Memory B cell (primary cell): ENCODE measurements around the gene KATNAL2.
"Not testable (repeated sequence)": the region's sequence is repeated elsewhere in the genome, so short reads cannot be mapped to it uniquely, and the experiment has no call there.

Source experiments
- ATAC-seq: fragments of 150-1000 bp; cut with Tn5 transposase; 2 replicates; pipeline ENCODE4 v1.10.0; 2021; ENCODE audit warnings: low read depth, mild to moderate bottlenecking, moderate library complexity
- DNase-seq, 2 donors: peaks; one replicate each; pipeline ENCODE4 v3.0.0; 2022; ENCODE audit warnings: low spot score in 2 of 2
- H3K27ac Mint-ChIP-seq: one replicate; pipeline ENCODE4 v1.8.0; 2022; ENCODE audit warnings: mild to moderate bottlenecking, moderate library complexity, mixed read lengths
- H3K27me3 Mint-ChIP-seq: one replicate; pipeline ENCODE4 v1.8.0; 2022; ENCODE audit warnings: mixed read lengths
- H3K36me3 Mint-ChIP-seq: one replicate; pipeline ENCODE4 v1.8.0; 2022; ENCODE audit warnings: mild to moderate bottlenecking, mixed read lengths
- H3K4me1 Mint-ChIP-seq: one replicate; pipeline ENCODE4 v1.8.0; 2022; ENCODE audit warnings: mixed read lengths
- H3K4me3 Mint-ChIP-seq: one replicate; pipeline ENCODE4 v1.8.0; 2022; ENCODE audit warnings: mild to moderate bottlenecking, moderate library complexity, mixed read lengths
- H3K9me3 Mint-ChIP-seq: one replicate; pipeline ENCODE4 v1.8.0; 2022; ENCODE audit warnings: mixed read lengths

The KATNAL2 gene

DNA sequence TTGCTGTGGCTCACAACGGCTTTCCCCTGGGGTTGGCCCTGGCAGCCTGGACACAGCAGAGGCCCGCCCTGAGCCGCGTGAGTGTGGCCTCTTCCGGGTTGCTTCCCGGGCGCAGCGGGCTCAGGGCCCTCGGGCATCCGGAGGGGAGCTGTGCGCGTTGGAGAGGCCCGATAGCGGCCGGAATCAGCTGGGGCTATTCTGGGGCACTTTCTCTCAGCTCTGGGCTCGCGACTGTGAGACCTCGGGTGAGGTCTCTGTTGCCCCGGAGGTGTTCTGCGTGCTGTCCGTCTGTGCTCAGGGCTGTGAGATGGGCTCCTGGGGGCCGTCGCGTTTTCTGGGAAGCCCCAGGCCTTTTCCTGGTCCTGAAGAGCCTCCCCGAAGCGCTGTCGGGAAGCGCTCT lies 117.2 kb downstream of the KATNAL2 start:
- DNase-seq, H3K27ac Mint-ChIP-seq, H3K4me3 Mint-ChIP-seq, H3K9me3 Mint-ChIP-seq, H3K27me3 Mint-ChIP-seq, ATAC-seq, H3K4me1 Mint-ChIP-seq, H3K36me3 Mint-ChIP-seq: not testable (repeated sequence)

DNA sequence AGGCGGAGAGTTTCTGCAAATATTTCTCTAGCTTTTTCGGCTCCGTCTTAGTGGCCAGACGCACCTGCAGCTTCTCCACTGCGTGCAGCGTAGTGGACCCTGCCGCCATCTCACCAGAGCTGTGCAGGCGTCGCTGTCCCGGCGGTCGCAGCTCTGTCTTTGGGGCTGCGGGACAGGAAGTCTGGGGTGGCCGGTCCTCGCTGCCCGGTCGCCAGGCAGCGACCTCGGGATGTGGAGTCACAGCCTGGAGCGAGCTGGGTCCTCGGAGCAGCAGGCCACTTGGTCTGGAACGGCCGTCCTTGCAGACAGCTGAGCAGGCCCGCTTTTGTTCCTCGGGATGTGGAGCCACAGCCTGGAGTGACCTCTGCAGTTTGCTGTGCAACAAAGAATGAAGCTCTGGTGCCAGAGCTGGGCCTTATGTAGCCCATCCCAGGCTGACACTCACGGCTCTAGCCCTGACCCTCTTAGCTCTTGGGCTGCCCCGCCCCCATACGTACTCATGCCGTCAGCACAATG lies 117.8 kb downstream of the KATNAL2 start, which contains the start of gene ELOA2:
Gene ELOA2, minus strand, starts transcription at position 466 of the 516 bp plus-strand sequence. Its CDS starts 357 bp downstream, at position 109.
- Mint-ChIP-seq H3K4me1 (no peaks in the 10 kb centered on the region), H3K36me3 (no peaks in the 10 kb centered on the region), H3K27me3 (peaks cover 1% of the 10 kb centered on the region), H3K27ac (no peak within 1 kb of the TSS), H3K4me3 (no peak within 1 kb of the TSS), H3K9me3 (no peaks in the 10 kb centered on the region)
- DNase-seq (no peak), ATAC-seq (no peak)

DNA sequence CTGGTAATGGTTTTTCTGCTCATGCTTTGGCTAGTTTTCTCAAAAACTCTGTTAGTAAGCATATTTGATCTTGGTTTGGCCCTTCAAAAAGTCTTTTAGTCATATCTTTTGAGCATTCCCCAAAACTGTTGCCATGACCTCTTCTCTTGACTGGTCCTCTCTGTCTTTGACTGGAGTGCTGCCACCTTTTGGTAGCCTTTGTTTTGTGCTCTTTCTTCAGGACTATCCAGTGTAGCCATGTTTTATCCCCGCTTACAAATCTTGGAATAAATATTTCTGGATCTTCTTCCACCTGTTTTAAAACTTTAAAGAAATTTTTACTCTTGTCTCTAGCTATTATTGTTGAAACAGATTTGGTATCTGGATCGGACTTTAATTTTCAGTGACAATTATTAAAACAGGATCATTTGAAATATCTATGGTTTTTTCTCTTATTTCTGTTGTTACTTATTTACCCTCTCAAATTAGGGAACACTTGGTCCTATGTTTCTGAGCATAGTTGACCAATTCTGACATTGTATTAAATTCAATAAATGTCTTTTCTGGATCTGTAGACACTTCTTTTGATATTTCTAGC lies 119.0 kb downstream of the KATNAL2 start:
- H3K27ac Mint-ChIP-seq: no peak overlapping the region
- DNase-seq: no peak
- no peaks in the 10 kb centered on the region for H3K4me1 Mint-ChIP-seq
- no peak for ATAC-seq
- H3K4me3 Mint-ChIP-seq: no peak overlapping the region
- H3K9me3 Mint-ChIP-seq: no peaks in the 10 kb centered on the region
- H3K36me3 Mint-ChIP-seq: no peaks in the 10 kb centered on the region
- H3K27me3 Mint-ChIP-seq: peaks cover 1% of the 10 kb centered on the region

DNA sequence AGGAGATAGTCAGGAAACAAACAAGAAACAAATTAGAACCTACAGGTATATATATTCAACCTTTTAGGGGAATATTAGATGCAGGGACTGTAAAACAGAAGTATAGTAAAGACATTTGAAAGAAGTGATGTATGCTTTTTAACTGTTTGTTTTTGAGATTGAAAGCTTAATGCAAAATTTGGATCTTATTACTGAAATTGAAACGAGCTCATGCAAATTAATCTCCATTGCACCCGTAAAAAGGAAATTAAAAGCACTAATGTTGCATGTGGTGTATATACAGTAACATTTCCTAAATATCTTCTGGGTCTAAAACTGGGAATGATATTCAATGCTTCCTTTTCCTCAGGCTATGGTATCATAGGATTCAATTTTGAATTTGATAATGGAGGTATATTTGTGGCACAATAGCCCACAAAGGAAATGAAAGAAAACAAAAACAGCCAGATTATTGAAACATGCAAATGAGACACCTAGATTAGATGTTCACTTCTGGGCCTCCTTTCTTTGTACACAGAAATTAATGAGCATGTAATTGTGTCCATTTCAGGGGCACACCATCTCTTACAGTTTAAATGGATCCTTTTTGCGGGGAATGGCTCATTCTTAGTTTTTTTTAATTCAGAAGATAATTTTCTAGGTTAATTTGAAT lies 119.7 kb downstream of the KATNAL2 start:
- ATAC-seq (no peak), DNase-seq (no peak)
- Mint-ChIP-seq H3K4me1 (no peaks in the 10 kb centered on the region), H3K27ac (no peak overlapping the region), H3K4me3 (no peak overlapping the region), H3K27me3 (peaks cover 1% of the 10 kb centered on the region), H3K36me3 (no peaks in the 10 kb centered on the region), H3K9me3 (no peaks in the 10 kb centered on the region)

DNA sequence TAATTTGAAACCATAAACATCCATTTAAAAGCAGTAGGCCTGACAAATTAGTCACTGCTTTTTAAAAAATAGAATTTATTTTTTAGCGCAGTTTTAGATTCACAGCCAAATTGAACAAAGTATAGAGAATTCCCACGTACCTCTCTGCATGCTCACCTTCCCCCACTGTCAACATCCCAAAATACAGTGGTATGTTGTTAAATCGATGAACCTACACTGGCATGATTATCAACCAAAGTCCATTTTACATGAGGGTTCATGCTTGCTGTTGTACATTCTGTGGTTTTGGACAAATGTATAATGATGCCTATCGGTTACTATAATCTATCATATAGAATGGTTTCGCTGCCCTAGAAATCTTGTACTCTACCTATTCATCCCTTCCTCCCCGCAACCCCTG lies 123.6 kb downstream of the KATNAL2 start:
- Mint-ChIP-seq H3K27ac (no peak overlapping the region), H3K36me3 (no peaks in the 10 kb centered on the region), H3K4me1 (no peaks in the 10 kb centered on the region), H3K9me3 (no peaks in the 10 kb centered on the region), H3K4me3 (no peak overlapping the region), H3K27me3 (no peaks in the 10 kb centered on the region)
- ATAC-seq (no peak), DNase-seq (no peak)

DNA sequence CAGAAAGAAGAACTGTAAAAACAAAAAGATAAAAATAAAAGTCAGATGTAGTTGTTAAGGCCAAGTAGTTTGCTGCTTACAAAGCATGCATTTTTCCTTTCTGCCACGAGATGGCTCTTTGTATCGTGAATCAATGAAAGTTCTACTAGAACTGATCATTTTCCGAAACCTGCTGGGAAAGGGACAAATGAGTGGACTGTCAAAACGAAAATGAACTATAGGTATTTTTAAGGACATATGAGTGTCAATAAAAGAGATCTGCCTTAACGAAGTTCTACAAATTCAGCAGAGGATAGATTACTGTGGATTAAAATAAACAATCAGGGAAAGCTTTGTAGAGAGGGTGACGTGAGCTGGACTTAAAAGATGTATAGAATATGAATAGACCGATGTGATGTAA lies 133.1 kb downstream of the KATNAL2 start:
- H3K27me3 Mint-ChIP-seq: peaks cover 7% of the 10 kb centered on the region
- H3K36me3 Mint-ChIP-seq: no peaks in the 10 kb centered on the region
- DNase-seq: no peak

DNA sequence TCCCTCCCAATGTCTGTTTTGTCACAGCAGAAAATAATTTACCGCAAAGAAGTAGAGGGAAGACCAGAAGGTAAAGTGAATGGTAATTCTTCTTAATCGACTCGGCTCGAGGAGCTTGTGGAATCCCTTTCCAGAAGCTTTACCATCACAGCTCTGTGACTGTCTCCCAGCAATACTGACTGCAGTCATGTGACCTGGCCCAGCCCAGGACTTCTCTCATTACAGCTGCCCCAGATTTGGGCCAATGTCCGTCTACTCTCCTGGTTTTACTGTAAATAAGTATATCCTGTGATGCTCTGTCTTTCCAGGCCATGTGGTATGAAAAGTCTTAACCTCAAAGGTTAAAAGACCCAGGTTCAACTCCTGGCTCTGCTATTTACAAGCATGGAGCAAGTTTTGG lies 137.0 kb downstream of the KATNAL2 start:
- Mint-ChIP-seq H3K27ac (no peak overlapping the region), H3K4me3 (no peak overlapping the region), H3K36me3 (no peaks in the 10 kb centered on the region), H3K27me3 (peaks cover 3% of the 10 kb centered on the region), H3K4me1 (peaks cover 4% of the 10 kb centered on the region), H3K9me3 (no peaks in the 10 kb centered on the region)
- no peak for DNase-seq
- no peak for ATAC-seq

More for the DNA sequence above, 133.1 kb downstream of the KATNAL2 start:
- H3K9me3 Mint-ChIP-seq: no peaks in the 10 kb centered on the region
- H3K4me1 Mint-ChIP-seq: peaks cover 4% of the 10 kb centered on the region
- ATAC-seq: no peak
- H3K4me3 Mint-ChIP-seq: no peak overlapping the region
- H3K27ac Mint-ChIP-seq: no peak overlapping the region

DNA sequence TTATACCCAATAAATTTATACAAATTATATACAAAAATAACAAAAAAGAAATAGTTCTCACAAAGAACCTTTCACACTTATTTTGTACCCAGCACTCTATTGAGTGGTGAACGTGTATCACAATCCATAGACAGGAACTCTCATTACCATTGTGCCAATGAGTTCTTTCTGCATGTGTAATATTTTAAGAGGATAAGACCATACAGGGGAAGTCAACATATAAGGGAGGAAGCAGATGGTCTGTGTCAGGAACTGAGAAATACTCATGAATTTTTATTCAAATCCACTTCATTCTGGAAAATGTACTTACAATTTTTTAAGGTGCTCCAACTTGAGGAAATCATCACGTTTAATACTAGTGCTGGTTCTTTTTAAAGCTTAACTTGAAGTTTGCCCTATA lies 145.1 kb downstream of the KATNAL2 start:
- DNase-seq (no peak), ATAC-seq (no peak)
- Mint-ChIP-seq H3K36me3 (no peaks in the 10 kb centered on the region), H3K27me3 (no peaks in the 10 kb centered on the region), H3K4me3 (no peak overlapping the region), H3K4me1 (no peaks in the 10 kb centered on the region), H3K9me3 (no peaks in the 10 kb centered on the region), H3K27ac (no peak overlapping the region)

DNA sequence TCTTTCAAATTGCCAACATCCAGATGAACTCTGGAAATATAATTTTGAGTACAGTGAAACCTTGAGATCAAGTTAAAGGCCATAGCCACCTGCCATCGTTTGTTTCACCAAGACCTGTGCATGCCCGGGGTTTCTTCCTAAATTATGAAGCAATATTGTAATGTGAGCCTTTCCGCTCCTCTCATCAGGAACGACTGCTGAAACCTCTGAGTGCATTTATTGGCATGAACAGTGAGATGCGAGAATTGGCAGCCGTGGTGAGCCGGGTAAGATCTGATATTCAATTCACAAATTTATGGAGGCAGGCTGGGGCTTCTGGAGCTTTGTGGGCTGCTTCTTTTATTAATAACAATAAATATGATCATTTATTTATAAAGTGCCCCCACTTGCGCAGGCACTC lies 145.7 kb downstream of the KATNAL2 start:
- no peak overlapping the region for H3K27ac Mint-ChIP-seq
- no peaks in the 10 kb centered on the region for H3K36me3 Mint-ChIP-seq
- no peaks in the 10 kb centered on the region for H3K4me1 Mint-ChIP-seq
- H3K9me3 Mint-ChIP-seq: no peaks in the 10 kb centered on the region
- ATAC-seq: no peak
- DNase-seq: no peak
- no peaks in the 10 kb centered on the region for H3K27me3 Mint-ChIP-seq
- no peak overlapping the region for H3K4me3 Mint-ChIP-seq

- Mint-ChIP-seq H3K36me3 (no peaks in the 10 kb centered on the region), H3K4me3 (no peak overlapping the region), H3K4me1 (no peaks in the 10 kb centered on the region), H3K27ac (no peak overlapping the region), H3K27me3 (no peaks in the 10 kb centered on the region), H3K9me3 (no peaks in the 10 kb centered on the region)
- DNase-seq: no peak
- ATAC-seq: no peak
These were observed 150.2 kb downstream of the KATNAL2 start for GRCh38 chr18:47067648-47068047.

GRCh38 chr18:47075098-47075883 lies 157.9 kb downstream of the KATNAL2 start:
- Mint-ChIP-seq H3K4me1 (no peaks in the 10 kb centered on the region), H3K36me3 (no peaks in the 10 kb centered on the region), H3K9me3 (no peaks in the 10 kb centered on the region), H3K27me3 (no peaks in the 10 kb centered on the region), H3K4me3 (no peak overlapping the region), H3K27ac (no peak overlapping the region)
- DNase-seq (no peak), ATAC-seq (no peak)

DNA sequence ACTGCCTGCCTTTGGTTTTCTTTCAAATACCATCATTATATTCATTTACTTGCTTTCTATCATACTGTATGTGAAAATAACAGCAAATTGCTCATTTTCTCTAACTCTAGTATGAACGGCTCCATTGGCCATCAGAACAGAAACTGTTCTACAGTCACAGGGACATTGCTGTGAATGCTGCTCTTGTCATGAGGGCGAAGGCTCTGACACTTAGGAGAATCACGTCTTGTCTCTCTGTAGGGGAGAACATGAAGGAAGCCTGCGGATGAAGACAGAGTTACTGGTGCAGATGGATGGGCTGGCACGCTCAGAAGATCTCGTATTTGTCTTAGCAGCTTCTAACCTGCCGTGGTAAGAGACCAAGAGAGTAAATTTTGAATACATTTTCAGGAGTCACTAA lies 159.7 kb downstream of the KATNAL2 start:
- Mint-ChIP-seq H3K4me1 (no peaks in the 10 kb centered on the region), H3K4me3 (no peak overlapping the region), H3K27ac (no peak overlapping the region), H3K27me3 (no peaks in the 10 kb centered on the region), H3K9me3 (no peaks in the 10 kb centered on the region), H3K36me3 (peaks cover 2% of the 10 kb centered on the region)
- DNase-seq: no peak
- no peak for ATAC-seq

DNA sequence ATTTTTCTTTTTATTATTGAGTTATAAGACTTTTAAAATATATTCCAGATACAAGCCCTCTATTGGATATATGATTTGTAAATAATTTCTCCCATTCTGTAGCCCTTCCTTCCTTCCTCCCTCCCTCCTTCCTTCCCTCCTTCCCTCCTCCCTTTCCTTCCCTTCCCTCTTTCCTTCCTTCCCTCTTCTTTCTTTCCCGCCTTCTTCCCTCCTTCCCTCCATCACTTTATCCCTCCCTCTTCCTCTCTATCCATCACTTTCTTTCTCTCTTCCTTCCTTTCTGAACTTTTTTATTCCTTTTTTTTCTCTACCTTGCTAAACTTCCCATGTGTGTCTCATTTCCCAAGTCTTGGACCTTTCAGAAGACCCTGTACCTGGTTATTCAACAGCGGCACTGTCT lies 163.5 kb downstream of the KATNAL2 start:
- no peaks in the 10 kb centered on the region for H3K9me3 Mint-ChIP-seq
- no peak overlapping the region for H3K27ac Mint-ChIP-seq
- DNase-seq (no peak), ATAC-seq (no peak)
- no peak overlapping the region for H3K4me3 Mint-ChIP-seq
- H3K36me3 Mint-ChIP-seq: peaks cover 4% of the 10 kb centered on the region
- no peaks in the 10 kb centered on the region for H3K27me3 Mint-ChIP-seq
- no peaks in the 10 kb centered on the region for H3K4me1 Mint-ChIP-seq

GRCh38 chr18:47081578-47081977 lies 164.2 kb downstream of the KATNAL2 start:
- Mint-ChIP-seq H3K9me3 (no peaks in the 10 kb centered on the region), H3K4me3 (no peak overlapping the region), H3K27me3 (no peaks in the 10 kb centered on the region), H3K27ac (no peak overlapping the region), H3K36me3 (peaks cover 7% of the 10 kb centered on the region), H3K4me1 (no peaks in the 10 kb centered on the region)
- DNase-seq (no peak), ATAC-seq (no peak)
